ENCODE results near the gene KCTD10.
"Not testable (repeated sequence)": the region's sequence is repeated elsewhere in the genome, so short reads cannot be mapped to it uniquely, and the experiment has no call there.

Gene KCTD10

GRCh38 chr12:109443794-109444193 lies 33.3 kb downstream of the KCTD10 start:
- DNase-seq (ENCODE audit: low read depth) = peak; percentile 61
- H3K4me3 ChIP-seq (ENCODE audit: low read length) = no peak overlapping the region
- peak; percentile 23 for TF ChIP-seq CTCF (conservative IDR thresholded peaks at IDR 0.05; ENCODE audit: low read length)

- peak; percentile 84 for DNase-seq (ENCODE audit: low read depth)
- TF ChIP-seq CTCF (conservative IDR thresholded peaks at IDR 0.05; ENCODE audit: low read length) = no peak
- H3K4me3 ChIP-seq (ENCODE audit: low read length) = no peak overlapping the region
Measured at GRCh38 chr12:109440851-109441490, 36.1 kb downstream of the KCTD10 start.

GRCh38 chr12:109439951-109440350 lies 37.1 kb downstream of the KCTD10 start:
- H3K4me3 ChIP-seq (ENCODE audit: low read length); DNase-seq (ENCODE audit: low read depth): not testable (repeated sequence)

GRCh38 chr12:109439181-109439580 lies 37.9 kb downstream of the KCTD10 start:
- H3K4me3 ChIP-seq (ENCODE audit: low read length) = no peak overlapping the region
- TF ChIP-seq CTCF (conservative IDR thresholded peaks at IDR 0.05; ENCODE audit: low read length) = no peak
- peak; percentile 41 for DNase-seq (ENCODE audit: low read depth)

GRCh38 chr12:109436188-109436560 lies 40.9 kb downstream of the KCTD10 start:
- no peak overlapping the region for H3K4me3 ChIP-seq (ENCODE audit: low read length)
- no peak for TF ChIP-seq CTCF (conservative IDR thresholded peaks at IDR 0.05; ENCODE audit: low read length)
- peak; percentile 58 for DNase-seq (ENCODE audit: low read depth)

GRCh38 chr12:109435428-109436187 lies 41.5 kb downstream of the KCTD10 start:
- TF ChIP-seq CTCF (conservative IDR thresholded peaks at IDR 0.05; ENCODE audit: low read length) = no peak
- DNase-seq (ENCODE audit: low read depth) = no peak
- H3K4me3 ChIP-seq (ENCODE audit: low read length) = no peak overlapping the region

GRCh38 chr12:109434582-109434981 lies 42.5 kb downstream of the KCTD10 start:
- no peak overlapping the region for H3K4me3 ChIP-seq (ENCODE audit: low read length)

More at GRCh38 chr12:109434582-109434981, 42.5 kb downstream of the KCTD10 start:
- no peak for DNase-seq (ENCODE audit: low read depth)
- TF ChIP-seq CTCF (conservative IDR thresholded peaks at IDR 0.05; ENCODE audit: low read length) = no peak
